ENCODE data around the gene C22orf31. TPM values are rescaled to one million over a fixed set of nuclear protein-coding genes. Genes with fewer than 3 reads are reported as not detected.

C22orf31 gene
- total RNA-seq, 6 experiments from 2014 or later: not detected

GRCh38 chr22:29050457-29050856 is 11.2 kb downstream of the C22orf31 start:
- no peak overlapping the region for H3K27ac Mint-ChIP-seq
- 0 out of 2 replicates have a peak, but pooled peaks cover 4% of the 10 kb centered on the region for H3K4me1 Mint-ChIP-seq (ENCODE audit: low read depth)
- H3K9me3 Mint-ChIP-seq: no peaks in the 10 kb centered on the region
- TF ChIP-seq CTCF (IDR thresholded peaks at IDR 0.05): no peak
- H3K4me3 Mint-ChIP-seq: no peak overlapping the region
- H3K27me3 Mint-ChIP-seq (ENCODE audit: insufficient read depth): peaks cover 2% of the 10 kb centered on the region; the same call in 1 of the 2 replicates
- no peaks in the 10 kb centered on the region for H3K36me3 Mint-ChIP-seq (ENCODE audit: low read depth)
- DNase-seq: no peak

- Mint-ChIP-seq H3K9me3 (no peaks in the 10 kb centered on the region), H3K4me3 (no peak overlapping the region), H3K27ac (no peak overlapping the region), H3K36me3 (ENCODE audit: low read depth) (no peaks in the 10 kb centered on the region), H3K27me3 (ENCODE audit: insufficient read depth) (peaks cover 2% of the 10 kb centered on the region; the same call in 1 of the 2 replicates), H3K4me1 (ENCODE audit: low read depth) (peaks cover 9% of the 10 kb centered on the region)
- DNase-seq: no peak
- no peak for TF ChIP-seq CTCF (IDR thresholded peaks at IDR 0.05)
Measured at GRCh38 chr22:29049655-29050263, 11.9 kb downstream of the C22orf31 start.

- DNase-seq: no peak
- H3K27ac Mint-ChIP-seq: no peak overlapping the region
- no peak overlapping the region for H3K4me3 Mint-ChIP-seq
- H3K27me3 Mint-ChIP-seq (ENCODE audit: insufficient read depth): peaks cover 2% of the 10 kb centered on the region; the same call in 1 of the 2 replicates
- no peaks in the 10 kb centered on the region for H3K36me3 Mint-ChIP-seq (ENCODE audit: low read depth)
- no peaks in the 10 kb centered on the region for H3K9me3 Mint-ChIP-seq
- no peak for TF ChIP-seq CTCF (IDR thresholded peaks at IDR 0.05)
- peaks cover 17% of the 10 kb centered on the region for H3K4me1 Mint-ChIP-seq (ENCODE audit: low read depth)
Measured at GRCh38 chr22:29048822-29049654, 12.6 kb downstream of the C22orf31 start.

- Mint-ChIP-seq H3K4me1 (ENCODE audit: low read depth) (peaks cover 47% of the 10 kb centered on the region), H3K27ac (peak overlapping the region; percentile 98)
Measured at GRCh38 chr22:29044657-29045176, 16.9 kb downstream of the C22orf31 start.

More at GRCh38 chr22:29044657-29045176, 16.9 kb downstream of the C22orf31 start:
- TF ChIP-seq CTCF (IDR thresholded peaks at IDR 0.05): no peak
- peak overlapping the region; percentile 78 for H3K4me3 Mint-ChIP-seq
- H3K27me3 Mint-ChIP-seq (ENCODE audit: insufficient read depth): no peaks in the 10 kb centered on the region; the same call in 1 of the 2 replicates
- no peaks in the 10 kb centered on the region for H3K36me3 Mint-ChIP-seq (ENCODE audit: low read depth)
- DNase-seq: peak; percentile 74
- no peaks in the 10 kb centered on the region for H3K9me3 Mint-ChIP-seq

Measured in HFFc6 (cell line).